BLaER1 treated with 17β-estradiol and CSF1 and Interleukin-3, amounts not matched to agents 10 nM and 100 nM (cell line): ENCODE data around the gene LMO7.
"Not testable (repeated sequence)": the region's sequence is repeated elsewhere in the genome, so short reads cannot be mapped to it uniquely, and the experiment has no call there.

Experiments used
- H3K27ac ChIP-seq, 11 experiments: shearing (Covaris generic); formaldehyde crosslinking; 2 replicates each; pipeline ENCODE4 v1.8.1; 2022
- H3K27me3 ChIP-seq, 11 experiments: shearing (Covaris generic); formaldehyde crosslinking; 2 replicates each; pipeline ENCODE4 v1.8.1; 2022
- H3K36me3 ChIP-seq, 11 experiments: shearing (Covaris generic); formaldehyde crosslinking; 2 replicates each; pipeline ENCODE4 v1.8.1; 2022
- H3K4me1 ChIP-seq, 10 experiments: shearing (Covaris generic); formaldehyde crosslinking; 2 replicates each; pipeline ENCODE4 v1.8.1; 2022
- H3K4me2 ChIP-seq, 11 experiments: shearing (Covaris generic); formaldehyde crosslinking; 2 replicates each; pipeline ENCODE4 v1.8.1; 2022
- H3K4me3 ChIP-seq, 10 experiments: shearing (Covaris generic); formaldehyde crosslinking; 2 replicates each; pipeline ENCODE4 v1.8.1; 2022
- H3K9ac ChIP-seq, 11 experiments: shearing (Covaris generic); formaldehyde crosslinking; 2 replicates each; pipeline ENCODE4 v1.8.1; 2022
- H3K9me3 ChIP-seq, 11 experiments: shearing (Covaris generic); formaldehyde crosslinking; replicated peaks in 1 of 11; 2 replicates each; pipeline ENCODE4 v1.8.1; 2022
- H4K20me1 ChIP-seq, 11 experiments: shearing (Covaris generic); formaldehyde crosslinking; 2 replicates each; pipeline ENCODE4 v1.8.1; 2022
- Cebpa-rat ChIP-seq, 11 experiments: shearing (Covaris generic); IDR thresholded peaks; 2 replicates each; pipeline ENCODE4 v1.8.1; 2022

Gene LMO7

DNA sequence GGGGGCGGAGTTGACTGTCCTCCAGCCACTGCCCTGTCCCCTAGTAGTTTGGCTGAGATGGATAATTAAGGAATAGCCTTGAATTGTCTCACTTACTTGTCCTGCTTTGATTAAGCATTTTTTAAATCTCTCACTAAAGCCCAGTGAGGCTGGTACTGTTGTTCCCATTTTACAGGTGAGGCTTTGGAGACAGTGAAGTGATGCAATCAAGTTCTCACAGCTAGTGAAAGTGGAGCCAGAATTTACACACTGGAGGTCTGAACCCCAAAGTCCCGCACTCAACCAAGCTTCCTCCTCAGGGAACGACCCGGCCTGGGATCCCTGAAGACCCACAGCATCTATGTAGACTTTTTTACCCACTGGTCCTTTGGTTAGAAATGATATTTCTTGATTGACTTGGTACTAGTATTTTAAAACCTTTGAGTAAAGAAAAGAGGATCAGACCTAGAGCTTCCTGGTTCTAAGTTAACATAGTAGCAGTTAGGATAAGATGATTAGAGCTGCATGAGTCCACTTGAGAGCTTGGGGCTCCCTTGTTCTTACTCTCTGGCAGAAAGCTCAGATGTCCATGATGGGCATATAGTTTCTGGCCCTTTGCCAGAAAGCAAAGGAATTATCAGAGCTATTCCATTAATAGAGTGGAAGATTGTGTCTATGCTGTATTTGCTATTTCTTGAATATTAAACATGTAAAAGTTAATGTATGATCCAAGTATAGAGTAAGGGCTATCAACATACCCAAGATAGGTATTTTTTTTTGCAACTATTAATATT is 154.3 kb downstream of the LMO7 start:
- H3K9ac ChIP-seq: no peak overlapping the region
- H3K4me3 ChIP-seq: no peak overlapping the region
- no peaks in the 10 kb centered on the region for H4K20me1 ChIP-seq
- no peaks in the 10 kb centered on the region for H3K4me1 ChIP-seq
- no peak overlapping the region for H3K27ac ChIP-seq
- TF ChIP-seq Cebpa-rat (IDR thresholded peaks at IDR 0.05): no peak
- H3K36me3 ChIP-seq: no peaks in the 10 kb centered on the region
- no peaks in the 10 kb centered on the region for H3K27me3 ChIP-seq
- H3K4me2 ChIP-seq: no peak overlapping the region
- no peaks in the 10 kb centered on the region for H3K9me3 ChIP-seq

DNA sequence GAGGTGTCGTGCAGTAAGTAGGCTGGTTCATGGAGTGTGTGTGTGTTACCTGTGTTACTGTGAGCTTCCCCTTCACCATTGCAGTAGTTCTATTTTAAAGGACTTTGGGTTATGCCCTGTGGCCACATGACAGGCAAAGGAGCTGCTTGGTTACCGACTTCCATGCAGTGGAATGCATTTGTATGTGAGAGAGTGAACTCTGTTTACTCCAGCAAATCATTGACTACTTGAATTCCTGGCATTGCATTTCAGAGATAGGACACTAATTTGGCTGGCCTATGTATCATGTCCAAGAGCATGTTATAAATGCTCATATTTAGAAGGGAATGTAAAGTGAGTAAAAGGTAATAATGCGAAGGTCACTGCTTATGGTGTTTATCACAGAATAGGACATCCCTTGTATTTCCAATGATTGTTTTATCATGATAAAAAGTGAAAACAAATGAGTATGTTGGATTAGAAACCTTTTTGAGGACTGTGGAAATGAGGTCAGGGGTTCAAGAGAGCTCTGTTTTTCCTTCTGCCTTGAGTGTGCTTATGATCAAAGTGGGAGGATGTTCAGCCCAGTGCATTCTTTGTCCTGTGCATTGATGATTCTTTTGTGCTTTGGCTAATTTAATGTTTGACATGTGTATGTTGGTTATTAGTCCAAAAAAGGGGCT is 156.5 kb downstream of the LMO7 start:
- no peak overlapping the region for H3K9ac ChIP-seq
- H4K20me1 ChIP-seq: no peaks in the 10 kb centered on the region
- no peaks in the 10 kb centered on the region for H3K27me3 ChIP-seq
- H3K27ac ChIP-seq: no peak overlapping the region
- no peaks in the 10 kb centered on the region for H3K4me1 ChIP-seq
- H3K36me3 ChIP-seq: peaks cover 0 to 2% (median 0%) of the 10 kb centered on the region in 11 experiments; a peak in 1 of 22 replicates
- H3K4me2 ChIP-seq: no peak overlapping the region
- TF ChIP-seq Cebpa-rat (IDR thresholded peaks at IDR 0.05): no peak
- H3K9me3 ChIP-seq: no peaks in the 10 kb centered on the region
- H3K4me3 ChIP-seq: no peak overlapping the region

DNA sequence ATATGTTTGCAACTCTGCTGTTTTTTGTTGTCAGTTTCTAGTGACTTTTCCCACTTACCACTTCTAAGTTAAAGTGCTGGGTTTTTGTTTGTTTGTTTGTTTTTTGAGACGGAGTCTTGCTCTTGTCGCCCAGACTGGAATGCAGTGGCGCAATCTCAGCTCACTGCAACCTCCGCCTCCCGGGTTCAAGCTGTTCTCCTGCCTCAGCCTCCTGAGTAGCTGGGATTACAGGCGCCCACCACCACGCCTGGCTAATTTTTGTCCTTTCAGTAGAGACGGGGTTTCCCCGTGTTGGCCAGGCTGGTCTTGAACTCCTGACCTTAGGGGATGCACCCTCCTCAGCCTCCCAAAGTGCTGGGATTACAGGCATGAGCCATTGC is 157.0 kb downstream of the LMO7 start:
- H3K27ac ChIP-seq, H3K4me1 ChIP-seq, H3K4me2 ChIP-seq, H3K4me3 ChIP-seq, H3K9ac ChIP-seq, H3K36me3 ChIP-seq, H3K27me3 ChIP-seq, H4K20me1 ChIP-seq, H3K9me3 ChIP-seq: not testable (repeated sequence)

DNA sequence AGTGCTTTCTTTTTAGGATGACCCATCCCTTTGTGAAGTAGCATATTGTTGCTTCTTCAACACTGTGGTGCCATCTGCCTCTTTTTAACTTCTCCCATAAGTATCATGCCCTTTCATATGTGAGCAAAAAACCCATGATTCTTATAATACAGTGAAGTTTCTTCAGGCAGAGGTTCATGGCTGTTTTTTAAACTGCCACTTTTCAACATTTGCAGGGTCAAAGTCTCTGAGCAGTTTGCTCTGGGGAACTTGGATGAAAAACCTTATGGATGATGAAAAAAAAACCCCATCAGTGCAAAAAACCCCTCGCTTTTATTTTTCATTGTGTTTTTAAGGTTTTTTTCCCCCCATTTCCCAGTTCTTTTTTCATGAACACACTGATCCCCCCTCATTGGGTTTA is 158.5 kb downstream of the LMO7 start:
- no peaks in the 10 kb centered on the region for H3K9me3 ChIP-seq
- H3K4me3 ChIP-seq: no peak overlapping the region
- H3K27ac ChIP-seq: no peak overlapping the region
- TF ChIP-seq Cebpa-rat (IDR thresholded peaks at IDR 0.05): no peak
- peaks cover 0 to 7% (median 0%) of the 10 kb centered on the region in 11 experiments; a peak in 1 of 22 replicates for H3K36me3 ChIP-seq
- no peaks in the 10 kb centered on the region for H3K27me3 ChIP-seq
- no peak overlapping the region for H3K4me2 ChIP-seq
- H3K4me1 ChIP-seq: no peaks in the 10 kb centered on the region
- H3K9ac ChIP-seq: no peak overlapping the region
- H4K20me1 ChIP-seq: no peaks in the 10 kb centered on the region

DNA sequence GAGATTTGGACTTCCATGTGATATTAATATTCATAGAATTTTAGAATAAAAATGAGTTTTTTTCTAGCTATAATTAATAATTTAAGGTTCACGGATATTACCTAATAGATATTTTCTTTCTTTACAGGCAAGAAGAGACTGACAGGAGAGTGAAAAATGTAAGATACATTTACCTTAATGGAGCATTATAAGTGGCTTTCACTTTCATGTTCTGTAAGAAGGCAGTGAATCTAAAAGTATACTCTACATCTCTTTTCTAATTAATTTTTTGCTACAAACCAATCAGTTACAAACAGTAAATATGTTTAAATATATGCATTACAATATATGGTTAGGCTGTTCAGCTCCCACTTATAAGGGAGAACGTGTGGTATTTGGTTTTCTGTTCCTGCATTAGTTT is 159.1 kb downstream of the LMO7 start:
- no peaks in the 10 kb centered on the region for H3K4me1 ChIP-seq
- no peaks in the 10 kb centered on the region for H3K27me3 ChIP-seq
- TF ChIP-seq Cebpa-rat (IDR thresholded peaks at IDR 0.05): no peak
- no peaks in the 10 kb centered on the region for H3K9me3 ChIP-seq
- no peak overlapping the region for H3K27ac ChIP-seq
- no peaks in the 10 kb centered on the region for H4K20me1 ChIP-seq
- H3K9ac ChIP-seq: no peak overlapping the region
- no peak overlapping the region for H3K4me3 ChIP-seq
- H3K36me3 ChIP-seq: peaks cover 0 to 7% (median 0%) of the 10 kb centered on the region in 11 experiments; a peak in 1 of 22 replicates
- no peak overlapping the region for H3K4me2 ChIP-seq

DNA sequence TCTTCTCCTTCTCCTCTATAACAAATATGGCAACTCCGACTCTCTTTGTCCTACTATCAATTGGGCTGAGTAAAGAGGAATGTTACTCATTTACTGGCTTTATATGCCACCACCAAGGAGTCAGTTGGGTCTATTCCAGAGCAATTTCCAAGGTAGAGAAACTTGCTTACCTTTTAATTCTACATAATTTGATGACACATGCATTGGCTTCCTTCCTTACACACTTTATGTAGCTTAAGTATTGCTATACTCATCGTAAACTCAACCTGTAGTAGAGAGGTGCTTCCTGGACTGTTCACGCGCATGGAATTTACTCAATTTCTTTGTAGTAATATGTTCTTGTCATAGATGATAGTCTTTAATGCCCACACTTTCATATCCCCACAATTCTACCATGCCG is 160.7 kb downstream of the LMO7 start:
- no peaks in the 10 kb centered on the region for H3K4me1 ChIP-seq
- H3K4me2 ChIP-seq: no peak overlapping the region
- TF ChIP-seq Cebpa-rat (IDR thresholded peaks at IDR 0.05): no peak
- H3K27me3 ChIP-seq: no peaks in the 10 kb centered on the region
- H3K9me3 ChIP-seq: no peaks in the 10 kb centered on the region
- H3K4me3 ChIP-seq: no peak overlapping the region
- peaks cover 0 to 7% (median 0%) of the 10 kb centered on the region in 11 experiments; a peak in 1 of 22 replicates for H3K36me3 ChIP-seq
- no peaks in the 10 kb centered on the region for H4K20me1 ChIP-seq
- H3K9ac ChIP-seq: no peak overlapping the region
- no peak overlapping the region for H3K27ac ChIP-seq

DNA sequence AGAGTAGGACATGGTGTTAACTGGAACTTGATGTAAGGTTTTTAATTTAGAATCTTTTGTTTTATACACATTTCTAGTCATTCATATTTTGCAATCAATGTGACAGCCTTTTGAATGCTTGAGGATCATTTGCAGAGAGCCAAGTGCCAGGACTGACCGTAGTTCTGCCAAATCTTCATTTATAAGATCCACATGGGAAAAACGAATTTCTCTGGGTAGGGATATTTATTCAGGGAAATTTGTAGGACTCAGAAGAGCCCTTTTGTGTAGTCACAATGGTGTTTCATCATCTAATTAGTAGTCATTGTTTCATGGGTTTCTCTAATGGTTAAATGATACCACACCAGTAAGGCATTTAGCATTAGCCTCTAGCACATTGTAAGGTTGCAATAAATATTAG is 161.1 kb downstream of the LMO7 start:
- no peaks in the 10 kb centered on the region for H3K27me3 ChIP-seq
- peaks cover 0 to 7% (median 0%) of the 10 kb centered on the region in 11 experiments; a peak in 1 of 22 replicates for H3K36me3 ChIP-seq
- no peaks in the 10 kb centered on the region for H3K4me1 ChIP-seq
- H3K9ac ChIP-seq: no peak overlapping the region
- no peaks in the 10 kb centered on the region for H4K20me1 ChIP-seq
- H3K4me3 ChIP-seq: no peak overlapping the region
- no peaks in the 10 kb centered on the region for H3K9me3 ChIP-seq
- no peak for TF ChIP-seq Cebpa-rat (IDR thresholded peaks at IDR 0.05)
- no peak overlapping the region for H3K27ac ChIP-seq
- no peak overlapping the region for H3K4me2 ChIP-seq

DNA sequence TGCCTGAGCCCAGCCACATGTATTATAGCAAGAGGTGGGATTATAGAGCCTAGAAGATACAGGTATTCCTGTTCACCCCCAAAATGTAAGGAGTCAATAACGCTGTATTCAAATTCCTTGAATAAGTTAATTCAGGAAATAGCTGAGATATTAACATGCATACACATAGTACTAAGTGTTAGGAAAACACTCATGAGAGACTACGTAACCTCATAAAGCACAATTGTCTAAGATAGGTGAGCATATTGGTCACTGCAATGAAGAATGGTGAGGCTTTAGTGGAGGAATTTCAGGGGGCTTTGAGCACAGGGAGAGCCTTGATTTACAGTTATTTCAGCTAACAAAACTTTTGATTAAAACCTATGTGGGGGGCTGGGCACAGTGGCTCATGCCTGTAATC is 161.6 kb downstream of the LMO7 start:
- Histone ChIP-seq H3K27ac (no peak overlapping the region), H3K9me3 (no peaks in the 10 kb centered on the region), H4K20me1 (no peaks in the 10 kb centered on the region), H3K9ac (no peak overlapping the region), H3K4me3 (no peak overlapping the region), H3K4me1 (no peaks in the 10 kb centered on the region), H3K36me3 (peaks cover 0 to 7% (median 0%) of the 10 kb centered on the region in 11 experiments; a peak in 1 of 22 replicates), H3K4me2 (no peak overlapping the region), H3K27me3 (no peaks in the 10 kb centered on the region)
- no peak for TF ChIP-seq Cebpa-rat (IDR thresholded peaks at IDR 0.05)

DNA sequence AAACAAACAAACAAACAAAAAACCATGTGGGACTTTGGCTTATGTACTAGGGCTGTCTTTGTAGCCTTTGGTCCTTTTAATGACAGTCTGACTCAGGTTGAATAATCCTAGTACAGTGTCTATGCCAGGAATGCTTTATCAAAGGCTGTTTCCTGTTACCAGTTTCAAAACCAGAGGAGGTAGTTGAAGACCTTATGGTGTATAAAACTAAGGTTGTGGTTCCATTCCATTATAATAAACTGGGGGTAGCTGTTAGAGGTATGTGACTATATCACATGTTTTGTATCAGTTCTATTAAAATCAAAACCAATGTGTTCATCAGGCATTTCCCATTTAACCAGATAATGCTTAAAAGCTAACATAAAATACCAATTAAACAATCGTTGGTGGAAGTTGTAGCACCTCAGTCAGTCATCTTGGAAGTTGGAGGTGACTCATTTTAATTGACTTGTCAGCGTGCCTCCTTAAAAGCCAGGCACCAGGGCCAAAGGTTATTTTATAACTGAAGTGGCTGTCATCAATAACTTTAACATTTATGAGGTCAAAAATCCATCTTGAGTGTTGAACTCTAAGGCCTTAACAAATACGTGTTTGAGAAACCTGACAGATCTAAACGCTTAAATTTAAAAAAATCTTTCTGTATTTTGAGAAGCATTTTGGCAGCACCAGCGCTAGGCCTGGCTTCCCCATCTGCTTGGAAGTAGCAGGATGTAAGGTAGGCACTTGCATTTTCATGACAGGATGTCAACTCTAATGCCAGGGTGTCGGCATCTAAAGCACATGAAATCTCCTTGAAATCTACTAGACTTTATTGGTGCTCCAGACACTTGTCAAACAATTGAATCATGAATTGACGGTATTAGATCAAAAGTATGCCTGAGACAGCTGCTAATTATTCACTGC is 162.5 kb downstream of the LMO7 start:
- Histone ChIP-seq H3K9ac (no peak overlapping the region), H3K9me3 (no peaks in the 10 kb centered on the region), H3K36me3 (peaks cover 0 to 7% (median 0%) of the 10 kb centered on the region in 11 experiments; a peak in 1 of 22 replicates), H3K4me2 (no peak overlapping the region), H3K27ac (no peak overlapping the region), H4K20me1 (no peaks in the 10 kb centered on the region), H3K27me3 (no peaks in the 10 kb centered on the region), H3K4me1 (no peaks in the 10 kb centered on the region), H3K4me3 (no peak overlapping the region)
- no peak for TF ChIP-seq Cebpa-rat (IDR thresholded peaks at IDR 0.05)
